ENCODE measurements around the gene CIPC.

The CIPC gene

GRCh38 chr14:77144412-77145115 is 46.5 kb downstream of the CIPC start:
- no peak for DNase-seq (ENCODE audit: insufficient read length, low spot score)
- FAIRE-seq, result peak; percentile 66
- TF ChIP-seq CTCF (IDR thresholded peaks at IDR 0.05; ENCODE audit: insufficient read depth, missing control alignments), result no peak

DNA sequence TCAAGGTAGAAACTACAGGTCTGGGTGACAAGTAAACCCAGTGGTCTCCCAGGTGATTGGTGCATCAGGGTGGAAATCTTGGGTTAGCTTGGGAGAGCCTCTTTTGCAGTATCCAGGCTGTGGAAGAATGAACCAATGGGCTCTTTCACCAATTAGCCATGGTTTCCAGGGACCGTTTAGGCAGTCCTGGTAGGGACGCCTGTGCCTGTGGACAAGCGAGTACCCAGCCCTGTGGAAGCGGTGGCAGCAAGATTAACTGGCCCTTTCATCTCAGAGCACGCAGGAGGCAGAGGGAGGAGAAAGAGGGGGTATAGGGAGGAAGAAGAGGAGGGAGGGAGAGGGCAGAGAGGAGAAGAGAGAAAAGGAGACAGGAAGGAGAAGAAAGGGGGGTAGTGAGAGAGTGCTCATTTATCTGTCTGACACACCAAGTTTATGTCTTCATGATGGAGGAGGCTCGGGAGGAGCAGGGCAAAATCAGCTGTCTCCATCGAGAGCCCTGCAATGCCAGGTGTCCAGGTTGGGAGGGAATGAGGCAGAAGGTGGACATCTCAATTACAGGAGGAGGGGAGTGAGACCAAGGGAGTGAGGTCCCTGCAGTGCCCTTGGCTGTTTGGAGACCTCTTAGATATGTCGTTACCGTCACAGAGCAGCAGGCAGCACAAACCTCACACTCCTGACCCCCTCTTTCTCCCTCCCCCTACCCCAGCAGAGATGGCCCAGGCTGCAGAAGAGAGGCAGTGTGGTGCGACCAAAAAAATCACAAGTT is 48.1 kb downstream of the CIPC start:
- no peak for DNase-seq (ENCODE audit: insufficient read length, low spot score)
- no peak for FAIRE-seq
- TF ChIP-seq CTCF (IDR thresholded peaks at IDR 0.05; ENCODE audit: insufficient read depth, missing control alignments), result no peak

DNA sequence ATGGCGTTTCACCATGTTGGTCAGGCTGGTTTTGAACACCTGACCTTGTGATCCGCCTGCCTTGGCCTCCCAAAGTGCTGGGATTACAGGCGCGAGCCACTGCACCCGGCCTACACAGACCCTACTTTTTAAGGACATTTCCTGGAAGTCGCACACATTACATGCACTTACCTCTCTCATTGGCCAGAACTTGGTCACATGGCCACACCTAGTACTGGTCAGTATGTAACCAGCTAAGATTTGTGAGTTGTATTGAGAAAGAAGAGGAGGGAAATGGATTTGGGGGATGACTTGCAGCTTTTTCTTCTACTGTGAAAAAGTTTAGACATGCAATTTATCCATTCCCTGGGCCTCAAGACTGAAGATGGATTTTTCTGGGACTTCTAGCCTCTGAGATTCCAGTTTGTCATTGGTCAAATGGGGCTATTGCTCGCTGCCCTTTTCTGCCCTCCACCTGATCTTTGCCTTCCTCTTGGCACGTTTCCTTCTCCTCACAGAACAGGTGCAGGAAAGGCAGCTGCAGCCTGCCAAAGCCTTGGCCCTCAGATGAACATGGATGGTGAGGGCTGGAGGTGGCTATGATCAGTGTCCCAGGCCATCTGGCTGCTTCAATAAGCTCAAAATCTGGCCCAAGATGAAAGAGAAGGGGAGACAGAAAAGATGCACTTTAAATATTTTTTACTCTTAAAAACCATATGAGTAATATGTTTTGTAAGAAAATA is 50.6 kb downstream of the CIPC start:
- no peak for TF ChIP-seq CTCF (IDR thresholded peaks at IDR 0.05; ENCODE audit: insufficient read depth, missing control alignments)
- FAIRE-seq, result no peak
- no peak for DNase-seq (ENCODE audit: insufficient read length, low spot score)

DNA sequence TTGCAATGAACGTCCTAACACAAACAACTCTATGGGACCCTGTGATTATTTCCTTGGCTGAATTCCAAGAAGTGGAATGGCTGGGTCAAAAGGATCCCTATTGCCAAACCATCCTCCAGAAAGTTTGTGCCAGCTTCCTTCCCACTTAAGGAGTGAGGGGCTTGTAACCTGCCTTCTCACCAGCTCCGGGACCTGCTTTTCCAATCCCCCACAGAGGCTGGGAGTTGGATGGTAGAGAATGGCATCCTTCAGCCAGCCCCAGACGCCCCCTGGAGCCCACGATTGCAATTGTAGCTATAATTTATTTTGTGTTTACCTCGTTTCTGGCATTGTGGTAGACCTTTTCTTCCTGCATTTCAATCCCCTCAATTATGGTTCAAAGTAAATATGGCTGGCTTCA is 53.2 kb downstream of the CIPC start:
- FAIRE-seq (no peak), DNase-seq (ENCODE audit: insufficient read length, low spot score) (no peak)
- TF ChIP-seq CTCF (IDR thresholded peaks at IDR 0.05; ENCODE audit: insufficient read depth, missing control alignments), result peak; percentile 82

DNA sequence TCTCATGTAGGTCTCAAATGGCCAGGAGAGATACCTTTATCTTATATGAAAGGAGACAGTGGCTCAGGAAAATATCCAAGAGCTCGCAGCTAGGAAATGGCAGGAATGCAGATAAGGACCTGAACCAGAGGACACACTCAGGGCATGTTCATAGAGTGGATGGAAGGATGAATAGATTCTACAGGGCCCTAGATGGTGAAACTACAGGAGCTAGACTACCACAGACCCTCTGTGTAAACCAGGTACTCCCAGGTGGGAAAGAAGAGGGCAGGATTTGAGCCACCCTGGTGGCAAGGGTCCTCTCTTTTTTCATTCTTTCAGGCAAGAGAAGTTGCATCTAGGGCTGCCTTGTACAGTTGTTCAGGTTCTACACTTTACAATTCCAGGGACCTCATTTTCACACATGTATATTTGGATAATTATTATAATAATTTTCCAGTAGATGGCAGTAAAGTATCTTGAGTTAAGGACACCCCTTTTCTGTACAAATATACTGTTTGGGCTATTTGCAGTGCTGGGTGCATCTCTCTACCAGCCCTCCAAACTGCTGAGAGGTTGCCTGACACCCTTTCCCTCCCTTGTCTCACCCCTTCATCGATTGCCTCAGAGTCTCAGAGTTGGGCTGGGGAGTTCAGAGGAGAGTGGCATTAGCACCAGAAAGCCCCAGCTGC is 54.0 kb downstream of the CIPC start:
- no peak for FAIRE-seq
- DNase-seq (ENCODE audit: insufficient read length, low spot score), result no peak
- TF ChIP-seq CTCF (IDR thresholded peaks at IDR 0.05; ENCODE audit: insufficient read depth, missing control alignments), result peak; percentile 34

DNA sequence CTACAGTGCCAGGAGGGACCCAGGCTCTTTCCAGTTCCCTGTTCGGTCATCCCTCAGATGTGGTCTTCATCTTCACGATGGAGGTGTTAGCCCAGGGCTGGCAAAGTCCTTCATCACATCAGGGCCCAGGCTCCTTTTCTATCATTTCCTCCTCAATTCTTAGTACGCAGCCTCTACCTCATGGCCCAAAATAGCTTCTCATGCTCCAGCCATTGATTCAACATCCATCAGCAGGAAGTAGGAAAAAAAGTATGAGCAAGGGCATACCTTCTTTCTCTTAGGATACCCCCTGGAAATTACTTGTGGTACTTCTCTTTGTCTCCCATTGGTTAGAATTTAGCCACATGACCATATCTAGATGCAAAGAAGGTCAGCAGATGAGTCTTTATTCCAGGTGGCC is 55.7 kb downstream of the CIPC start:
- no peak for TF ChIP-seq CTCF (IDR thresholded peaks at IDR 0.05; ENCODE audit: insufficient read depth, missing control alignments)
- no peak for FAIRE-seq
- no peak for DNase-seq (ENCODE audit: insufficient read length, low spot score)
